K562 (cell line): ENCODE results near the gene CREB3L2. TPM values are rescaled to one million over a fixed set of nuclear protein-coding genes. Genes with fewer than 3 reads are reported as not detected.

Experiments used
- CREB3L1 ChIP-seq: fragments of 450-650 bp; IDR thresholded peaks from 2 replicates; pipeline ENCODE4 v1.6.1; 2014; ENCODE audit warnings: low read depth, mild to moderate bottlenecking, moderate library complexity, borderline replicate concordance
- ETV5 ChIP-seq: sonication (generic); formaldehyde crosslinking; IDR thresholded peaks from 2 replicates; pipeline ENCODE4 v1.4.0; 2020; ENCODE audit warnings: low read depth, mild to moderate bottlenecking, missing genetic modification reagents
- GABPB2 ChIP-seq: fragments of 250-450 bp; sonication (Bioruptor Pico); conservative IDR thresholded peaks from 2 replicates; pipeline ENCODE4 v1.5.1; 2021; ENCODE audit warnings: mild to moderate bottlenecking
- GTF2B ChIP-seq: IDR thresholded peaks from 2 replicates; pipeline ENCODE4 v1.6.1; 2011; ENCODE audit not compliant: insufficient read length; ENCODE audit errors: extremely low read depth
- HDAC1 ChIP-seq, 2 experiments: fragments of 450-650 bp; IDR thresholded peaks; 2 replicates each; pipeline ENCODE4 v1.6.1; 2016 to 2017; ENCODE audit warnings: inconsistent platforms in 1 of 2, mild to moderate bottlenecking in 1 of 2, moderate library complexity in 1 of 2
- KLF10 ChIP-seq: fragments of 250-450 bp; sonication (Bioruptor Pico); IDR thresholded peaks from 2 replicates; pipeline ENCODE4 v1.6.1; 2021; ENCODE audit warnings: matching md5 sums
- KLF16 ChIP-seq: IDR thresholded peaks from 2 replicates; pipeline ENCODE4 v1.6.1; 2016; ENCODE audit warnings: antibody characterized with exemption
- MITF ChIP-seq: IDR thresholded peaks from 2 replicates; pipeline ENCODE4 v1.6.1; 2014; ENCODE audit warnings: antibody characterized with exemption
- PML ChIP-seq: IDR thresholded peaks from 2 replicates; pipeline ENCODE4 v1.6.1; 2012; ENCODE audit warnings: low read length, inconsistent platforms
- REST ChIP-seq, 2 experiments: fragments of 450-650 bp; formaldehyde crosslinking in 1 of 2; IDR thresholded peaks; 2 replicates each; pipeline versions ENCODE4 v1.4.0 to v1.6.1; 2014 to 2020; ENCODE audit warnings: mild to moderate bottlenecking in 2 of 2, borderline replicate concordance in 1 of 2, low read depth in 1 of 2
- RFX1 ChIP-seq: fragments of 450-650 bp; IDR thresholded peaks from 2 replicates; pipeline ENCODE4 v1.6.1; 2016; ENCODE audit warnings: mild to moderate bottlenecking, moderate library complexity
- SMARCA4 ChIP-seq: fragments of 450-650 bp; IDR thresholded peaks from 2 replicates; pipeline ENCODE4 v1.6.1; 2016
- ZNF277 ChIP-seq: fragments of 250-450 bp; sonication (Bioruptor Pico); IDR thresholded peaks from 2 replicates; pipeline ENCODE4 v1.8.0; 2022; ENCODE audit warnings: inconsistent platforms, mild to moderate bottlenecking, moderate library complexity, borderline replicate concordance
- ZNF77 ChIP-seq: fragments of 250-450 bp; sonication (Bioruptor Pico); IDR thresholded peaks from 2 replicates; pipeline ENCODE4 v1.5.0; 2020
- polyA plus RNA-seq, 8 experiments: library from polyadenylated mRNA; depleted of rRNA in 4 of 8; stranded (reverse) in 5 of 8; unstranded in 3 of 8; fragments of >200 nt; fragmentation: Nextera tagmentation in 2 of 8; fragmentation: Illumina TruSeq in 1 of 8; extraction: Ambion mirVana in 2 of 8; extraction: Trizol in 1 of 8; gene quantifications; 2 replicates each; pipeline versions ENCODE4 v1.2.1 to v1.2.3, GENCODE V29; 2011 to 2014; ENCODE audit warnings: inconsistent platforms in 1 of 8, missing spikeins in 1 of 8
- total RNA-seq, 7 experiments: library from RNA; depleted of rRNA in 6 of 7; stranded (reverse); fragments of >200 nt in 6 of 7; fragmentation: Illumina TruSeq in 2 of 7; extraction: Trizol in 2 of 7; gene quantifications; 2 replicates each; pipeline versions ENCODE4 v1.2.1 to v1.2.3, GENCODE V29; 2011 to 2021; ENCODE audit warnings: low replicate concordance in 1 of 7

CREB3L2 gene
- total and polyA plus RNA-seq, 9 of the 15 experiments (the other 6 are each of a cell fraction or from before 2014, with no cell fraction given) = 7.1 to 45.6 (median 15.8) TPM

GRCh38 chr7:137878333-137878961, 123.4 kb downstream of the CREB3L2 start (continued):
- TF ChIP-seq REST (IDR thresholded peaks at IDR 0.05; ENCODE audit: borderline replicate concordance) (peak; percentile 52), REST (CRISPR knock-in tag; IDR thresholded peaks at IDR 0.05; ENCODE audit: low read depth) (no peak), CREB3L1 (no peak), ZNF77 (CRISPR knock-in tag) (no peak), SMARCA4 (0 out of 2 replicates have a peak, but pooled peaks have one; percentile 34), KLF10 (CRISPR knock-in tag) (no peak), MITF (no peak), ETV5 (CRISPR knock-in tag) (no peak), ZNF277 (no peak), GABPB2 (CRISPR knock-in tag) (no peak), GTF2B (no peak), RFX1 (peak; percentile 41), HDAC1 (IDR thresholded peaks at IDR 0.05) (no peak), KLF16 (no peak), PML (no peak)
